Neural cell (in vitro differentiated cells): ENCODE data around the gene SLC12A8. TPM values are rescaled to one million over a fixed set of nuclear protein-coding genes. Genes with fewer than 3 reads are reported as not detected.

ENCODE experiments used
- H2AFZ ChIP-seq: fragments of 200-600, 300-800 bp; sonication (generic), shearing (Covaris generic); 2 replicates; pipeline ENCODE4 v1.6.0; 2014; ENCODE audit warnings: low read depth, mild to moderate bottlenecking, antibody characterized with exemption, low read length, moderate library complexity
- H3F3A ChIP-seq: fragments of 200-600 bp; shearing (Covaris generic); 2 replicates; pipeline ENCODE4 v1.6.1; 2016; ENCODE audit warnings: mild to moderate bottlenecking, moderate library complexity, mixed read lengths, antibody characterized with exemption, low read length; ENCODE audit not compliant: insufficient read depth, poor library complexity, severe bottlenecking
- H3K27ac ChIP-seq: fragments of 200-600, 300-800 bp; sonication (generic), shearing (Covaris generic); 2 replicates; pipeline ENCODE4 v1.5.1; 2014; ENCODE audit warnings: mild to moderate bottlenecking, low read length, moderate library complexity
- H3K27me3 ChIP-seq: fragments of 300-800, 200-600 bp; sonication (generic), shearing (Covaris generic); 2 replicates; pipeline ENCODE4 v1.6.0; 2014; ENCODE audit warnings: mild to moderate bottlenecking, low read depth, low read length, moderate library complexity; ENCODE audit not compliant: insufficient read depth
- H3K36me3 ChIP-seq: fragments of 300-800, 200-600 bp; sonication (generic), shearing (Covaris generic); 2 replicates; pipeline ENCODE4 v1.5.1; 2014; ENCODE audit warnings: mild to moderate bottlenecking, antibody characterized with exemption, low read length, moderate library complexity; ENCODE audit not compliant: insufficient read depth
- H3K4me2 ChIP-seq: fragments of 300-800, 200-600 bp; sonication (generic), shearing (Covaris generic); 2 replicates; pipeline ENCODE4 v1.6.0; 2014; ENCODE audit warnings: mild to moderate bottlenecking, low read length
- H3K4me3 ChIP-seq: fragments of 300-800, 200-600 bp; sonication (generic), shearing (Covaris generic); 2 replicates; pipeline ENCODE4 v1.5.1; 2014; ENCODE audit warnings: mild to moderate bottlenecking, low read length, moderate library complexity
- H3K79me2 ChIP-seq: fragments of 200-600 bp; shearing (Covaris generic); replicated peaks from 2 replicates; pipeline ENCODE4 v1.6.0; 2014; ENCODE audit warnings: mild to moderate bottlenecking, low read length, moderate library complexity; ENCODE audit not compliant: insufficient read depth
- H3K9ac ChIP-seq: fragments of 300-800, 200-600 bp; sonication (generic), shearing (Covaris generic); 2 replicates; pipeline ENCODE4 v1.6.1; 2016; ENCODE audit warnings: mild to moderate bottlenecking, low read length, mixed read lengths
- H3K9me2 ChIP-seq: fragments of 200-600 bp; shearing (Covaris generic); 2 replicates; pipeline ENCODE4 v1.6.1; 2016; ENCODE audit warnings: mild to moderate bottlenecking, low read length, mixed read lengths; ENCODE audit not compliant: insufficient read depth
- H3K9me3 ChIP-seq: fragments of 200-600, 300-800 bp; sonication (generic), shearing (Covaris generic); 2 replicates; pipeline ENCODE4 v1.6.1; 2016; ENCODE audit warnings: mild to moderate bottlenecking, mixed run types, low read length, moderate library complexity, mixed read lengths
- H4K20me1 ChIP-seq: fragments of 200-600 bp; shearing (Covaris generic); 2 replicates; pipeline ENCODE4 v1.6.1; 2016; ENCODE audit warnings: mild to moderate bottlenecking, mixed run types; ENCODE audit not compliant: insufficient read depth
- EP300 ChIP-seq: fragments of 450-650 bp; conservative IDR thresholded peaks from 2 replicates; pipeline ENCODE4 v1.6.1; 2014; ENCODE audit warnings: antibody characterized with exemption, mild to moderate bottlenecking, moderate library complexity; ENCODE audit not compliant: poor library complexity, severe bottlenecking
- EZH2 ChIP-seq: fragments of 200-600, 300-800 bp; shearing (Covaris generic), sonication (generic); IDR thresholded peaks from 2 replicates; pipeline ENCODE4 v1.6.1; 2014; ENCODE audit warnings: antibody characterized with exemption, low read length, borderline replicate concordance, mild to moderate bottlenecking; ENCODE audit not compliant: insufficient read depth, poor library complexity, severe bottlenecking
- MXI1 ChIP-seq: fragments of 450-650 bp; conservative IDR thresholded peaks from 2 replicates; pipeline ENCODE4 v1.6.1; 2014; ENCODE audit warnings: antibody characterized with exemption, mild to moderate bottlenecking; ENCODE audit not compliant: poor library complexity, severe bottlenecking
- POLR2AphosphoS5 ChIP-seq: IDR thresholded peaks from 2 replicates; pipeline ENCODE4 v1.6.1; 2012
- RAD21 ChIP-seq: fragments of 450-650 bp; conservative IDR thresholded peaks from 2 replicates; pipeline ENCODE4 v1.6.1; 2014; ENCODE audit warnings: antibody characterized with exemption, mild to moderate bottlenecking, moderate library complexity
- SMC3 ChIP-seq: fragments of 450-650 bp; conservative IDR thresholded peaks from 2 replicates; pipeline ENCODE4 v1.6.1; 2014; ENCODE audit warnings: antibody characterized with exemption, mild to moderate bottlenecking, moderate library complexity; ENCODE audit not compliant: poor library complexity
- TAF1 ChIP-seq: IDR thresholded peaks from 2 replicates; pipeline ENCODE4 v1.6.1; 2012; ENCODE audit warnings: low read depth
- polyA plus RNA-seq: library from polyadenylated mRNA; depleted of rRNA; stranded (reverse); fragments of >200 nt; gene quantifications from 2 replicates; pipeline ENCODE4 v1.2.3, GENCODE V29; 2014
- TF ChIP-seq, protein P1 (sequence below): fragments of 450-650 bp; IDR thresholded peaks from 2 replicates; pipeline ENCODE4 v1.5.1; 2014; ENCODE audit warnings: antibody characterized with exemption, mild to moderate bottlenecking, moderate library complexity; ENCODE audit not compliant: poor library complexity, severe bottlenecking
- TF ChIP-seq, protein P2 (sequence below): IDR thresholded peaks from 2 replicates; pipeline ENCODE4 v1.6.1; 2012; ENCODE audit warnings: borderline replicate concordance

Gene SLC12A8
- polyA plus RNA-seq, 1 donor from 2014 or later: 4.6 TPM

DNA sequence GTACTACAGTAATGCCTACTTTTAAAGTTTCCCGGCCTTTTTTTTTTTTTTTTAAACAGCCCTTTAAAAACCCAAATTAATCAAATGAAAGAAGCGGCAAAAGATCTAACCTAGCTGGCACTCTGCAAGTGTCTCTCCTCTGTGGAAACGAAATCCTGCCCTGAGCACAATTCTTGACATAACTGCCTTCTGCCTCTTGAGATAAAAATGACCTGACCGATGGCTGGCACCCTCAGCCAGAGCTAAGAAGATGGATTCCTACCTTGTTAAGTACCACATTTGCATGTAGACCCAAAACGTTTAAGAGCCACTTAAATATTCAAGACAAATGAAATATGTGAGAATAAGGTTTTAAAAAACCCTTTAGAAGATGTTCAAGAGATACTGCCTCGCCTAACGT, 16.6 kb upstream of the SLC12A8 start:
- H3K9me3 ChIP-seq: no peaks in the 10 kb centered on the region
- H3F3A ChIP-seq: no peaks in the 10 kb centered on the region
- H3K27ac ChIP-seq: no peak overlapping the region
- no peak overlapping the region for H3K4me2 ChIP-seq
- TF ChIP-seq SMC3 (no peak), POLR2AphosphoS5 (no peak), MXI1 (no peak), TAF1 (no peak), EZH2 (no peak), EP300 (no peak), RAD21 (no peak)
- TF ChIP-seq, protein P1, sequence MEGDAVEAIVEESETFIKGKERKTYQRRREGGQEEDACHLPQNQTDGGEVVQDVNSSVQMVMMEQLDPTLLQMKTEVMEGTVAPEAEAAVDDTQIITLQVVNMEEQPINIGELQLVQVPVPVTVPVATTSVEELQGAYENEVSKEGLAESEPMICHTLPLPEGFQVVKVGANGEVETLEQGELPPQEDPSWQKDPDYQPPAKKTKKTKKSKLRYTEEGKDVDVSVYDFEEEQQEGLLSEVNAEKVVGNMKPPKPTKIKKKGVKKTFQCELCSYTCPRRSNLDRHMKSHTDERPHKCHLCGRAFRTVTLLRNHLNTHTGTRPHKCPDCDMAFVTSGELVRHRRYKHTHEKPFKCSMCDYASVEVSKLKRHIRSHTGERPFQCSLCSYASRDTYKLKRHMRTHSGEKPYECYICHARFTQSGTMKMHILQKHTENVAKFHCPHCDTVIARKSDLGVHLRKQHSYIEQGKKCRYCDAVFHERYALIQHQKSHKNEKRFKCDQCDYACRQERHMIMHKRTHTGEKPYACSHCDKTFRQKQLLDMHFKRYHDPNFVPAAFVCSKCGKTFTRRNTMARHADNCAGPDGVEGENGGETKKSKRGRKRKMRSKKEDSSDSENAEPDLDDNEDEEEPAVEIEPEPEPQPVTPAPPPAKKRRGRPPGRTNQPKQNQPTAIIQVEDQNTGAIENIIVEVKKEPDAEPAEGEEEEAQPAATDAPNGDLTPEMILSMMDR: no peak
- TF ChIP-seq, protein P2, sequence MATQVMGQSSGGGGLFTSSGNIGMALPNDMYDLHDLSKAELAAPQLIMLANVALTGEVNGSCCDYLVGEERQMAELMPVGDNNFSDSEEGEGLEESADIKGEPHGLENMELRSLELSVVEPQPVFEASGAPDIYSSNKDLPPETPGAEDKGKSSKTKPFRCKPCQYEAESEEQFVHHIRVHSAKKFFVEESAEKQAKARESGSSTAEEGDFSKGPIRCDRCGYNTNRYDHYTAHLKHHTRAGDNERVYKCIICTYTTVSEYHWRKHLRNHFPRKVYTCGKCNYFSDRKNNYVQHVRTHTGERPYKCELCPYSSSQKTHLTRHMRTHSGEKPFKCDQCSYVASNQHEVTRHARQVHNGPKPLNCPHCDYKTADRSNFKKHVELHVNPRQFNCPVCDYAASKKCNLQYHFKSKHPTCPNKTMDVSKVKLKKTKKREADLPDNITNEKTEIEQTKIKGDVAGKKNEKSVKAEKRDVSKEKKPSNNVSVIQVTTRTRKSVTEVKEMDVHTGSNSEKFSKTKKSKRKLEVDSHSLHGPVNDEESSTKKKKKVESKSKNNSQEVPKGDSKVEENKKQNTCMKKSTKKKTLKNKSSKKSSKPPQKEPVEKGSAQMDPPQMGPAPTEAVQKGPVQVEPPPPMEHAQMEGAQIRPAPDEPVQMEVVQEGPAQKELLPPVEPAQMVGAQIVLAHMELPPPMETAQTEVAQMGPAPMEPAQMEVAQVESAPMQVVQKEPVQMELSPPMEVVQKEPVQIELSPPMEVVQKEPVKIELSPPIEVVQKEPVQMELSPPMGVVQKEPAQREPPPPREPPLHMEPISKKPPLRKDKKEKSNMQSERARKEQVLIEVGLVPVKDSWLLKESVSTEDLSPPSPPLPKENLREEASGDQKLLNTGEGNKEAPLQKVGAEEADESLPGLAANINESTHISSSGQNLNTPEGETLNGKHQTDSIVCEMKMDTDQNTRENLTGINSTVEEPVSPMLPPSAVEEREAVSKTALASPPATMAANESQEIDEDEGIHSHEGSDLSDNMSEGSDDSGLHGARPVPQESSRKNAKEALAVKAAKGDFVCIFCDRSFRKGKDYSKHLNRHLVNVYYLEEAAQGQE: no peak
- no peak overlapping the region for H3K9ac ChIP-seq
- H3K79me2 ChIP-seq: no peaks in the 10 kb centered on the region
- H4K20me1 ChIP-seq: no peaks in the 10 kb centered on the region
- no peak overlapping the region for H2AFZ ChIP-seq
- H3K9me2 ChIP-seq: no peaks in the 10 kb centered on the region
- H3K27me3 ChIP-seq: no peaks in the 10 kb centered on the region
- H3K36me3 ChIP-seq: no peaks in the 10 kb centered on the region
- no peak overlapping the region for H3K4me3 ChIP-seq

DNA sequence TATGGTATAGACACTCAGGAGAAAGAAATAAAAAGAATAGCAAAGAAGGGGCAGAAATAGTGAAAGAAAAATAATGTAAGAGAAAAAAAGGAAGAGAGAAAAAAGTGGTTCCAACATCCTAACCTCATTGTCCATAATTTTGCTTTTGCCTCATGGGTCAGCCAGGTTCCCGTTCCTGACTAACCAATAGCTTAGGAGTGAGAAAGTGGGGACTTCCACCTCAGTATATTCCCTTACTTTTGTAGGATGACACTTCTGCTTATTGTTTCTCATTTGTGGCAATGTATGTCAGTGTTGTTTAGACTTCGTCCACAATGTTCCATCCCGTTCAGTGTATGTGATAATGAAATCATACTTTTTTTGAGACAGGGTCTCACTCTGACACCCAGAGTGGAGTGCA, 9.3 kb upstream of the SLC12A8 start:
- no peaks in the 10 kb centered on the region for H4K20me1 ChIP-seq
- H3K27me3 ChIP-seq: no peaks in the 10 kb centered on the region
- TF ChIP-seq SMC3 (no peak), TAF1 (no peak), EP300 (no peak), MXI1 (no peak), EZH2 (no peak), POLR2AphosphoS5 (no peak), RAD21 (no peak)
- TF ChIP-seq, protein P1: no peak
- TF ChIP-seq, protein P2: no peak

More for the DNA sequence above, 9.3 kb upstream of the SLC12A8 start:
- Histone ChIP-seq H3K4me3 (no peak overlapping the region), H3K27ac (no peak overlapping the region), H2AFZ (no peak overlapping the region), H3K79me2 (no peaks in the 10 kb centered on the region), H3K9ac (no peak overlapping the region), H3K36me3 (no peaks in the 10 kb centered on the region), H3K9me3 (no peaks in the 10 kb centered on the region), H3K4me2 (no peak overlapping the region), H3K9me2 (no peaks in the 10 kb centered on the region), H3F3A (no peaks in the 10 kb centered on the region)
